Progenitor cell of endocrine pancreas (in vitro differentiated cells): ENCODE measurements around the gene ATP5ME. TPM values are rescaled to one million over a fixed set of nuclear protein-coding genes. Genes with fewer than 3 reads are reported as not detected.

Experiments
- DNase-seq: peaks from one replicate; pipeline ENCODE4 v3.0.0; 2021; ENCODE audit warnings: low spot score; ENCODE audit not compliant: unreplicated experiment
- H3K27ac Mint-ChIP-seq: 2 replicates; pipeline ENCODE4 v1.8.0; 2021; ENCODE audit warnings: mild to moderate bottlenecking, moderate library complexity, mixed read lengths
- H3K27me3 Mint-ChIP-seq: 2 replicates; pipeline ENCODE4 v1.8.0; 2021; ENCODE audit warnings: mixed read lengths
- H3K36me3 Mint-ChIP-seq: 2 replicates; pipeline ENCODE4 v1.8.0; 2022; ENCODE audit warnings: mixed read lengths; ENCODE audit not compliant: insufficient read depth
- H3K4me1 Mint-ChIP-seq: 2 replicates; pipeline ENCODE4 v1.8.0; 2021; ENCODE audit warnings: low read depth, mixed read lengths
- H3K4me3 Mint-ChIP-seq: 2 replicates; pipeline ENCODE4 v1.8.0; 2021; ENCODE audit warnings: low read depth, mild to moderate bottlenecking, moderate library complexity, mixed read lengths
- H3K9me3 Mint-ChIP-seq: 2 replicates; pipeline ENCODE4 v1.8.0; 2021; ENCODE audit warnings: low read depth, mixed read lengths
- total RNA-seq: library from RNA; stranded (reverse); gene quantifications from 2 replicates; pipeline ENCODE4 v1.2.1, GENCODE V29; 2021
- TF ChIP-seq, protein P1 (sequence below): fragments of 200-600 bp; sonication (generic); IDR thresholded peaks from one replicate; pipeline ENCODE4 v1.5.0; 2021; ENCODE audit warnings: antibody characterized with exemption, mild to moderate bottlenecking; ENCODE audit not compliant: unreplicated experiment

ATP5ME gene
- total RNA-seq, 1 donor from 2014 or later = 235 TPM

- H3K27ac Mint-ChIP-seq = no peak overlapping the region
These were observed 46.2 kb upstream of the ATP5ME start for GRCh38 chr4:720111-720860.

GRCh38 chr4:718460-718859 is 44.4 kb upstream of the ATP5ME start:
- no peak overlapping the region for H3K27ac Mint-ChIP-seq
- DNase-seq = no peak

More at GRCh38 chr4:720111-720860, 46.2 kb upstream of the ATP5ME start:
- TF ChIP-seq, protein P1, sequence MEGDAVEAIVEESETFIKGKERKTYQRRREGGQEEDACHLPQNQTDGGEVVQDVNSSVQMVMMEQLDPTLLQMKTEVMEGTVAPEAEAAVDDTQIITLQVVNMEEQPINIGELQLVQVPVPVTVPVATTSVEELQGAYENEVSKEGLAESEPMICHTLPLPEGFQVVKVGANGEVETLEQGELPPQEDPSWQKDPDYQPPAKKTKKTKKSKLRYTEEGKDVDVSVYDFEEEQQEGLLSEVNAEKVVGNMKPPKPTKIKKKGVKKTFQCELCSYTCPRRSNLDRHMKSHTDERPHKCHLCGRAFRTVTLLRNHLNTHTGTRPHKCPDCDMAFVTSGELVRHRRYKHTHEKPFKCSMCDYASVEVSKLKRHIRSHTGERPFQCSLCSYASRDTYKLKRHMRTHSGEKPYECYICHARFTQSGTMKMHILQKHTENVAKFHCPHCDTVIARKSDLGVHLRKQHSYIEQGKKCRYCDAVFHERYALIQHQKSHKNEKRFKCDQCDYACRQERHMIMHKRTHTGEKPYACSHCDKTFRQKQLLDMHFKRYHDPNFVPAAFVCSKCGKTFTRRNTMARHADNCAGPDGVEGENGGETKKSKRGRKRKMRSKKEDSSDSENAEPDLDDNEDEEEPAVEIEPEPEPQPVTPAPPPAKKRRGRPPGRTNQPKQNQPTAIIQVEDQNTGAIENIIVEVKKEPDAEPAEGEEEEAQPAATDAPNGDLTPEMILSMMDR = no peak
- Mint-ChIP-seq H3K27me3 (no peaks in the 10 kb centered on the region), H3K36me3 (peaks cover 26% of the 10 kb centered on the region), H3K4me1 (peaks cover 6% of the 10 kb centered on the region), H3K9me3 (no peaks in the 10 kb centered on the region), H3K4me3 (no peak overlapping the region)
- no peak for DNase-seq

DNA sequence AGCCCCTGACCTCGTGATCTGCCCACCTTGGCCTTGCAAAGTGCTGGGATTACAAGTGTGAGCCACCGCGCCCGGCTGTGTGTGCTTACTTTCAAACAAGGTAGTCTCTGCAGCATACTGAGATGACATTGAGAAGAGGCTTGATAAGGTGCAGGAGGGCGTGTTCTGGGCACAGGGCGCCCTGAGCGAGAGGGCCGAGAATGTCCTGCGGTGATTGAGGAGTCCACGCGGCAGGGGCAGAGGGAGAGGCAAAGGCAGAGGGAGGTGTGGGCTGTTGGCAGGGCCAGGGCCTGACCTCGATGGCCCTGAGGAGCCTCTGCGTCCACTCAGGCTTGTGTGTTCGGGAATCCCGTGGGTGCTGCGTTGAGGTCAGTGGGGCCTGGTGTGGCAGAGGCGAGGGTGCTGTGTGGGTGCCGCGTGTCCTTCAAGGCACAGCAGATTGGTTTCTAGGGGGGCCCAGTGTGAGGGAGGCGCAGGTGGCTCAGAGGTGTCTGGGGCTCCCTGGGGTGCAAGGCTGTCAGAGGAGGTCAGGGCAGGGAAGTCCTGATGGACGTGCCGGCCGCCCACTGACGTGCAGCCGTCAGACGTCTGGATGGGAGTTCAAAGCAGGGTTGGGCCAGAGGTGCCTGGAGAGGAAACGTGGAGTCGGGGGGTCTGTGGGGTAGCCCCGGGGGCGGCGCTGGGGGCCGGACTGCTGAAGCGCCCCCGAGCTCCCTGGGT is 43.7 kb upstream of the ATP5ME start:
- Mint-ChIP-seq H3K9me3 (no peaks in the 10 kb centered on the region), H3K27ac (peak overlapping the region; percentile 92), H3K4me1 (peaks cover 6% of the 10 kb centered on the region), H3K27me3 (no peaks in the 10 kb centered on the region), H3K4me3 (no peak overlapping the region), H3K36me3 (peaks cover 16% of the 10 kb centered on the region)
- no peak for DNase-seq
- TF ChIP-seq, protein P1 = no peak

More at GRCh38 chr4:718460-718859, 44.4 kb upstream of the ATP5ME start:
- Mint-ChIP-seq H3K36me3 (peaks cover 21% of the 10 kb centered on the region), H3K4me3 (no peak overlapping the region), H3K27me3 (no peaks in the 10 kb centered on the region), H3K9me3 (no peaks in the 10 kb centered on the region), H3K4me1 (peaks cover 6% of the 10 kb centered on the region)
- TF ChIP-seq, protein P1 = no peak

- H3K9me3 Mint-ChIP-seq = no peaks in the 10 kb centered on the region
- no peak overlapping the region for H3K4me3 Mint-ChIP-seq
- TF ChIP-seq, protein P1 = no peak
- no peak for DNase-seq
- H3K27me3 Mint-ChIP-seq = no peaks in the 10 kb centered on the region
- peak overlapping the region; percentile 62 for H3K27ac Mint-ChIP-seq
- H3K4me1 Mint-ChIP-seq = peaks cover 14% of the 10 kb centered on the region
- H3K36me3 Mint-ChIP-seq = peaks cover 19% of the 10 kb centered on the region
These were observed 40.0 kb upstream of the ATP5ME start for GRCh38 chr4:714087-714486.

- H3K4me3 Mint-ChIP-seq = no peak overlapping the region
- H3K9me3 Mint-ChIP-seq = no peaks in the 10 kb centered on the region
- H3K27ac Mint-ChIP-seq = no peak overlapping the region
- H3K36me3 Mint-ChIP-seq = peaks cover 24% of the 10 kb centered on the region
- no peak for DNase-seq
- H3K27me3 Mint-ChIP-seq = no peaks in the 10 kb centered on the region
- TF ChIP-seq, protein P1 = no peak
- H3K4me1 Mint-ChIP-seq = peaks cover 21% of the 10 kb centered on the region
These were observed 39.0 kb upstream of the ATP5ME start for GRCh38 chr4:712916-713632.
